ENCODE measurements around the gene GPR6.
A peak's percentile ranks its signal among the peaks of the same experiment; 100 is the strongest.

The GPR6 gene
- 0 to 0.55 (median 0) reads per million in 17 experiments for total RNA-seq

DNA sequence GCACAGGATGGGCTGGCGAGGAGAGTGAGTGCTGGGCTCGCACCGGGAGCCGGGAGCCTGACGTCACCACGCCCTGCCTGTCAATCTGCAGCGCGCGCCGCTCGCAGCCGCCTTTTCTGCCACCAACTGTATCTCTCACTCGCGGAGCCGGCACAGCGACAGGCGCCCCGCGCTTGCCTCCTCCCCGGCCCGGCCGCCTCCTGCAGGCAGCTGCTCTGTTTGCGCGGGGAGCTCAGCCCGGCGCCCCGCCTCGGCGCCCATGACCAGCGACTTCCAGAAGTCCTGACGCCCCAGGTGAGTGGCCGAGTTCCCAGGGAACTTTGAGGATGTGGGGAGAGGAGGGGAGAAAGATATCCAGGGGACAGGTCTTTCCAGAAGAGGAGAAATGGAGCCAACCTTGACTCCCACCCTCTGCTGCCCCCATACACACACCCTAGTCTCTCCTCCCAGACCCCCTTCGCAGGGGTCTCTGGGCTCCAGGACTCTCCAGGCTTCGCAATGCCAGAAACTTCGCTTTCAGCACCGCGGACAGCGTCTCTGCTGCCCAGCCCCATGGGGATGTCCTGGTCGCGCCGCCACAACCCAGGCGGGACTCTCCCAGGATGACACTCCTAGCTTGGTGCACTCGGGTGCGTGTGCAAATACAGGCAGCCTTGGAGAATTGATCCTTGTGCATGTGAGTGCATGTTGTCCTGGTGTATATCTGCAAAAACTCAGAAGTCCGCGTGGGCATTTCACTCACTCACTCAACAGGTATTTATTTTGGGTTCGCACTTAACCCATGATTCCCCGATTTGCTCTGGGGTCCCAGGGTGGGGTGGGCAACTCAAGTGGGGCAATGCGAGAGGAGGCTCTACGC, at the start of gene GPR6:
Gene GPR6, plus strand, starts transcription at position 138 of the 859 bp plus-strand sequence. CDS start 802 bp downstream, outside the sequence.
- peak; percentile 74 to 91 (median 83) for DNase-seq

DNA sequence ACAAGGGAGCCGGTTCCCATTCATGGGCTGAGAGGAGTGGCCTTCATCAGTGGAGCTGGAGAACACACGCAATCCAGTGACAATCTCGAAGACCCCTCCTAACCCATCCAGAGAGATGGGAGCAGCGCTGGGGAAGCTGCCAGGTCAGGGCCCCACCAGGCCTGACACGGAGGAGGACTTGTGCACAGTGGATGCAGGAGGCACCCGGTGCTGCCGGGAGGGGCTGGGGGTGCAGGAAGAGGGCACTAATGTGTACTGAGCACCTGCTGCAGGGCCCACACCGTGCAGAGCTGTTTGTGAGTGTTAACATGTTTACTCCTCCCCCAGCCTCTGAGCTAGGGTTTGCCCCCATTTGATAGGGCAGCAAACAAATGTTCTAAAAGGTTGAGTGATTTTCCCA, 43.8 kb upstream of the GPR6 start:
- DNase-seq = no peak

DNA sequence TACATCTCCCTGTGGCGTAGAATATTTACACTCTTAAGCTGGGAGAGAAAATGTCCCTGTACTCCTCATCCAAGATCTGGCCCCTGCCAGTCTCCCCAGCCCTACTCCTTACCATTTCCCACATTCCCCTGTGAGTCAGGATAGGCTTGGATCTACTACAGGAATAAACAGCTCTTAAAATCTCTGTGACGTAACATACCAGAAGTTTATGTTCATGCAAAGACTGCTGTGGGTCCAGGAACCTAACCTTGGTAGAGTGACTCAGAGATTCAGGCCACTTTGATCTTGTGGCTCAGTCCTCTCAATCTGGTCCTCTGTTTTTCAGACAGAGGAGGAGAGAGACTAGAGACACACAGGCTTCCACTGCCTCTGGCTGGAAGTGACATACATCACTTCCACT, 38.5 kb upstream of the GPR6 start:
- DNase-seq = no peak

GRCh38 chr6:109944448-109944847, 33.7 kb upstream of the GPR6 start:
- no peak for DNase-seq

DNA sequence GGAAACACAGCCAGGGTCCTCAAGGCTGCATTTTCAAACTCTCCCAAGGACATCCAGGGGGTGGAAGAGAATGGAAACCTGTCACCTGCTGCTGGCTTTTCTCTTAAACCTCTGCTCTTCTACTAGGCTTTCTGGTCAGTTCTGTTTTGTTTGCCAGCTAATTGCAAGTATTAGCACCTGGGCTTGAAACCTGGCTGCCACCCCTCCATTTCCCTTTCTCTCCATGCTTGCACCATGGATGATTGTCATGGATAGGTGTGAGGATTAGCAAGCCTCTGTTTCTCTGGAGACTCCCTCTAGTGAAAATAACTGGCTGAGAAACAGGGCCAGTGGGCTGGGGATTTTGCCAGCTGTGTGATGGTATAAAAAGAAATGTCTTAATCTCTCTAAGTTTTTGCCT, 33.0 kb upstream of the GPR6 start:
- DNase-seq = no peak

DNA sequence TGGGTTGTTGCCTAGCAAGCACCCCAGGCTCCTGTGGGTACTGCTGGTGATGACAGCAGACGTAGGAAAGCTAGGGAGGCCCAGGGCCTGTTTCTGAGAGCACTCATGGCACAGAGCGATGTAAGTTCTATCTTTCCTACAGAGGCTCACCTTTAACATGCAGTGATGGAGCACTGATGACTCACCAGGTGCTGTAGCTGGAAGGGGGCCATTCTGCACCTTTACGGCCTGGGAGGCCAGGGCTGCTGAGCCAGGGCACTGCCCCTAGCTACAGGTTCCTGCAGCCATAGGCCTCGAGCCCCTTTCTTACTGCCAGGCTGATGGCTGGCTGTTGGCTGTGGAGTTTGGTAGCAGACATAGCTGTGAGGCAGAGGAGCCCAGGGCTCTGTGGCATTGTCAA, 31.1 kb upstream of the GPR6 start:
- no peak for DNase-seq

DNA sequence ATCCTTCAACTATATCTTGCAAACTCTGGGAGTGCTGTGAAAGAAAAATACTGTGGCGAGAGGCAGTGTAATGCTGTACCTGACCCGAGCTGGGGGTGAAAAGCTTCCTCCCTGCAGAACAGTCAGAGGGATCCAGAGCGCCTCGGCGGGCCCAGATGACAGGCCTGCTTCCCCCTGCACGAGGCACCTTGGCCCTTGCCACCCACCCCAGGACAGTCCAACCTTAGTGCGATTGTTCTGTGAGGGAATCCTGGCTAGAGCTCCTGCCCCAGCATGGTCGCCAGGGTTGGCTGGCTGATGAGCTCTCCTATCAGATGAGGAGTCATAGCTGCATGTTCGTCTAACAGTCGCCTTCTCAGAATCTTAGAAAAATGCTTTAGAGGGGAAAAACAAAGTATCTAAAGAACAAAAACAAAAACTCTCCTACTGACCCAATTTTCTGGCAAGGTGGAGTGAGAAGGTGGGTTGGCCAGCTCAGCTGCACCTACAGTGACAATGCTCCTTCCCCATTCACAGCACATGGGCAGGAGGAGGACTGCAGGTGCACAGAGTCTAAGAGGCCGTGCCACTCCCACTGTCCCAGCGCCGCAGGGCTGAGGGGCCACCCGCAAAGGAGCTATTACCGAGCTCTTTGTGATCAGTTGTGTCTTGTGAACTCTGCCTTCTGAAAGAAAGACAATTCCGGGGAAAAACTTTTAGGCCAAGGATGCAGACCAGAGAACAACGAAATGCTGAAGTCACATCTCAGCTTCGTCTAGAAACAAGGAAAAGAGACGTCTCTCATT, 28.6 kb upstream of the GPR6 start:
- no peak for DNase-seq

DNA sequence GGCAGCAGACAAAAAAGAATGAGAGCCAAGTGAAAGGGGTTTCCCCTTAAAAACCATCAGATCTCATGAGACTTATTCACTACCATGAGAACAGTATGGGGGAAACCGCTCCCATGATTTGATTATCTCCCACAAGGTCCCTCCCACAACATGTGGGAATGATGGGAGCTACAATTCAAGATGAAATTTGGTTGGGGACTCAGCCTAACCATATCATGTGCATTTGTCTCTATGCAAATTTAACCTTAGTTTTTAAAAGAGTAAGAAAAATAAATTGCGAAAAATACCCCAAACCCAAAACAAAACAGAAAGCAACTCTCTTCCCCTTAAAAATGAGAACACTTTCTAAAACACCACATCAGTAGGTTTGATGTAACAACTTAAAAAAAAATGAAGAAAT, 22.6 kb upstream of the GPR6 start:
- DNase-seq = no peak

DNA sequence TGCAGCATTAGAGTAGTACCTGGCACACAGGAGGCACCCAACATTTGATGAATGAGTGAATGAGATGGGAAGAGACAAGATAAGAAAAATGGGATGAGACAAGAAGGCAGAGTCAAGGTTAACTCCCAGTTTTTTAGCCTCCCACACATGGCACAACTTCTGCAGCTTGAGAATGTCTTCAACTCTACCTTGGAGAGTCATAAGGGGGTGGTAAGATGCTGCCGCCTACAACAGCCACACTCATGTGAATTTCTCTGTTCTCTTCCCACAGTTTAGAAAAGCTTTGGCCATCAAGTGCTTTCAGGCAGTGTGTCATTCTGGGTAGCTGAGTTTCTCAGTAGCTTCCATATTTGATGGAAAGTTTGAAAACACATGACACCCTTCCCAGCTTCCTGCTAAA, 19.5 kb upstream of the GPR6 start:
- DNase-seq = peak in 3 of 4 experiments; percentile 17 to 22 (median 20)

- no peak for DNase-seq
These were observed 16.5 kb upstream of the GPR6 start for GRCh38 chr6:109961611-109962041.

GRCh38 chr6:109962271-109962670, 15.8 kb upstream of the GPR6 start:
- no peak for DNase-seq

DNA sequence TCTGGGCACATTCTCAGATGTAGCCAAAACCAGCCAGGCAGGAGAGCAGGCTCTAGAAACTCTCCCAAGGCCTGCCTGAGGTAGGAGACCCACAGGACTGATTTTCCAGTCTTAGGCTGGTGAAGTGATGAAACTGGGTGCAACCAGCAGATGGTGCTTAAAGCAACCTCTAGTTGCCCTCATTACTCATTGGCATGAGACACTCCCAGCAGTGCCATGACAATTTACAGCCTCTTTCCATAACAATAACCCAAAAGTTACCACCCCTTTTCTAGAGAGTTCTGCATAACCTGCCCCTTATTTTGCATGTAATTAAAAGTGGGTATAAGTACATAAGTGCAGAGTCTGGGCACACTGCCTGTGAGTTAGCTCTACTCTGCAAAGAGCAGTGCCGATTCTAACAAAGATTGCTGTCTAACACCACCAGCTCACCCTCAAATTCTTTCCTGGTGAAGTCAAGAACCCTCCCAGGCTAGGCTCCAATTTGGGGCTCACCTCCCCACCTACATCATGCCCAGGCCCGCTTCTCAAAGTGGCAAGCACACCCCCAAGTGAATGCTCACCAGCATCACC, 14.4 kb upstream of the GPR6 start:
- DNase-seq = peak in 2 of 4 experiments; percentile 11 to 16

GRCh38 chr6:109964949-109965348, 13.2 kb upstream of the GPR6 start:
- DNase-seq = no peak

GRCh38 chr6:109966299-109966698, 11.8 kb upstream of the GPR6 start:
- no peak for DNase-seq

DNA sequence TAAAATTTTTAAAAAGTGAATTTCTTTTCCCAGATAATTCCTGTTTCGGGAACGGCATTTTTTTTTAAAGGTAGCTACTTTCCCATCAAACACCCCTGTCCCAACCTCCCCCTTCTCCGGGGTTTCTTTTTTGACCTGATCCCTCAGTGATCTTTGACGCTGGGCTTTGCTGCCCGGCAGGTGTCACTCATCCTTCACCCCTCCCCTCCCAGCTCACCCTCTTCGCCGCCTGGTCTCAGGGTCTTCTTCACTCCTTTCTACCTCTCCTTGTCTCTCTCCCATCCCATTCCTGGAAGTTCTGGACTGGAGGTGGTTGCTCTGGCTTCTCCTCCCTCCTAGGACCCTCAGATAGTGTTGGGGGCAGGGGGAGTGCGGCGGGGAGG, 329 bp upstream of the GPR6 start:
- DNase-seq = no peak

- no peak for DNase-seq
These were observed 1.2 kb downstream of the GPR6 start for GRCh38 chr6:109979033-109979921.

- DNase-seq = no peak
These were observed 6.3 kb downstream of the GPR6 start for GRCh38 chr6:109984410-109984809.

GRCh38 chr6:109987196-109987595, 9.1 kb downstream of the GPR6 start:
- DNase-seq = no peak

DNA sequence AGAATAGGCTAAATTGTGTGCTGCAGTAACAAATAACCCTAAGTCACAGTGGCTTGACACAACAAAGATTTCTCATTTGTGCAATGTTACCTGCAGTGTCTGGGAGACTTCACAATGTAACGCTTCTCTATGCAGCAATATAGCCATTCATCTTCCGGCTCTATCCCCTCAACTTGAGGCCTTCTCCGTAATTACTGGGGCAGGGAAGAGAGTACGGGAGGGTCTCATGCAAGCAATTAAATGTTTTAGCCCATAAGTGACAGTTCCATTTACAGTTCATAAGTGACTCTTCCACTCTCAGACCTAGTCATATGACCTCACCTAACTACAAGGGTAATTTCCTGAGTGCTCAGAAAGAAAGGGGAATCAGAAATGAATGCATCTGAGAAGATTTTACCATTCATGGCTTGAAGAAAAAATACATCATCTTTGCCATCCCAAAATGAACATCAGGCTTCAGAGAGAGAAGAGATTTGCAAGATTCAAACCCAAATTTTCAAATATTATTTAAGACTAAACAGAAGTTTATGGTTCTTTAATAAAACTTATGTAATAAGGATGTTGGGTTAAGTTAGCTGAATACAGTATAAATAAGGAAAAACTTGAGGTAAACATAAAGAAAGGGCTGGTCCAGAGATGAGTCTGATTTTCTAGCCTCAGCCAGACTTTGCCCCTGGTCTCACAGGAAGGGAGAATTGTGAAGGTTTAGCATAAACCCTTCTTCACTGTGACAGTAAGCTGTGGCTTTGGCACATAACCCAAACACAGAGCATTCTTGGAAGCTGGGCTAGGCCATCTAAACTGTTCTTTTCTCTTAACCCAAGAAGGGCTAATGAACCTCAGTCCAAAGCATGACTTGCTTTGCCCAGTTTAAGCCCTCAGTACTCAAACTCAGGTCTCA, 13.3 kb downstream of the GPR6 start:
- no peak for DNase-seq

DNA sequence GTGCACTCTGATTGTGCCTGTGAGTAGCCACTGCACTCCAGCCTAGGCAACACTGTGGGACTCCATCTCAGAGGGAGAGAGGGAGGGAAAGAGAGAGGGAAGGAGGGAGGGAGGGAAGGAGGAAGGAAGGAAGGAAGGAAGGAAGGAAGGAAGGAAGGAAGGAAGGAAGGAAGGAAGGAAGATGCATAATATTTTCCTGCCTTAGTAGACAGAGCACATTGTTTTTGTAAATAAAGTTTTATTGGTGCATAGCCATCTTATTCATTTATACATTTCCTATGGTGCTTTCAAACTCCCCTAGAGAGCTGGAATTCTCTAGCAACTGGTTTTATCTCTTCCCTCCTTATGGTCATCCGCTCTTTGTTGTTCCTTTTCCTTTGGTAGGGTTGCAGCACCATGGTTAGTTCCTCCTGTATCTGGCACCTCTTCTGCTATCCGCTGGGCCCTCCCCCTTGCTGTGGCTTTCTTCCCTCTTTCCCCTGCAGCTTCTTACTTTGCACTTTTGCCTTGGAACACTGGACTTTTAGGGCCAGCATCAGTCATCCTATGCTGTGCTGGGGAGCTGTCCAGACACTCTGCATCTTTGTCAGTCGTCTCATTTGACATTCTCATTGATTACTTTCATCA, 20.2 kb downstream of the GPR6 start:
- peak in 1 of 4 experiments; percentile 15 for DNase-seq

- peak in 2 of 4 experiments; percentile 17 to 28 for DNase-seq
These were observed 21.6 kb downstream of the GPR6 start for GRCh38 chr6:109999740-110000139.
